Measurements from ENCODE around the gene WWOX. TPM values are rescaled to one million over a fixed set of nuclear protein-coding genes. Genes with fewer than 3 reads are reported as not detected.

Gene WWOX
- total RNA-seq, 1 experiment from 2014 or later: 28.3 TPM

- H2AFZ ChIP-seq (ENCODE audit: low read length): no peak overlapping the region
- no TSS peak for BruUV-seq (replicated peaks)
- TF ChIP-seq CTCF (conservative IDR thresholded peaks at IDR 0.05; ENCODE audit: low read depth, low read length): no peak
- no peak for TF ChIP-seq EZH2phosphoT487 (IDR thresholded peaks at IDR 0.05; ENCODE audit: borderline replicate concordance, low read length)
- no peak for TF ChIP-seq EZH2 (IDR thresholded peaks at IDR 0.05; ENCODE audit: low read length, unreplicated experiment)
- no peak overlapping the region for H3K9ac ChIP-seq (ENCODE audit: low read length)
- H4K20me1 ChIP-seq (ENCODE audit: low read length): no peaks in the 10 kb centered on the region
- CTCF ChIA-PET: no interaction called here
- H3K4me2 ChIP-seq (ENCODE audit: low read length): no peak overlapping the region
- no peaks in the 10 kb centered on the region for H3K9me2 ChIP-seq (replicated peaks; ENCODE audit: low read length)
- DNase-seq: no peak
- H3K4me1 ChIP-seq (ENCODE audit: insufficient read depth, low read length): no peaks in the 10 kb centered on the region
- intact Hi-C loops (cut with micrococcal nuclease): no loop called here
- H3K27ac ChIP-seq (ENCODE audit: low read length): no peak overlapping the region
- no peaks in the 10 kb centered on the region for H3F3A ChIP-seq (ENCODE audit: low read length, unreplicated experiment)
- H3K4me3 ChIP-seq (ENCODE audit: low read length): no peak overlapping the region
- POLR2A ChIA-PET (ENCODE audit: unreplicated experiment): no interaction called here
- no peak for ATAC-seq
- H3K79me2 ChIP-seq (ENCODE audit: low read length): no peaks in the 10 kb centered on the region
- no peaks in the 10 kb centered on the region for H3K9me3 ChIP-seq (ENCODE audit: low read length)
- H3K27me3 ChIP-seq (ENCODE audit: low read length): peaks cover 5% of the 10 kb centered on the region; the same call in 1 of the 2 replicates
- no peaks in the 10 kb centered on the region for H3K36me3 ChIP-seq (ENCODE audit: low read depth, low read length)
Observed at GRCh38 chr16:79165506-79165905, 1066.1 kb downstream of the WWOX start.

DNA sequence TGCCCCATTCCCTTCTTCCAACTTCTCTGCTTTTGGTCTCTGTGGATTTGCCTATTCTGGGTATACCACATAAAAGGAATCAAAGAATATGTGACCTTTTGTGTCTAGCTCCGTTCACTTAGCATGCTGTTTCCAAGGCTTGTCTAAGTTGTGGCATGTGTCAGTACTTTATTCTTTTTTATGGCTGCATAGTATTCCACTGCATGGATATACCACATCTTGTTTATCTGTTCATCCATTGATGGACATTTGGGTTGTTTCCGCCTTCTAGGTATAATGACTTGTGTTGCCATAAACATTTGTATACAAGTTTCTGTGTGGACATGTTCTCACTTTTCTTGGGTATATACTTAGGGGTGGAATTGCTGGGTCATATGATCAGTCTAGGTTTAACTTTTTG is 1068.4 kb downstream of the WWOX start:
- Histone ChIP-seq H3K4me3 (ENCODE audit: low read length) (no peak overlapping the region), H3K4me2 (ENCODE audit: low read length) (no peak overlapping the region), H3K9me3 (ENCODE audit: low read length) (no peaks in the 10 kb centered on the region), H4K20me1 (ENCODE audit: low read length) (no peaks in the 10 kb centered on the region), H3K36me3 (ENCODE audit: low read depth, low read length) (no peaks in the 10 kb centered on the region), H3K9me2 (replicated peaks; ENCODE audit: low read length) (no peaks in the 10 kb centered on the region), H2AFZ (ENCODE audit: low read length) (no peak overlapping the region), H3K9ac (ENCODE audit: low read length) (no peak overlapping the region), H3K79me2 (ENCODE audit: low read length) (no peaks in the 10 kb centered on the region), H3K27me3 (ENCODE audit: low read length) (peaks cover 5% of the 10 kb centered on the region; the same call in 1 of the 2 replicates), H3K27ac (ENCODE audit: low read length) (no peak overlapping the region), H3K4me1 (ENCODE audit: insufficient read depth, low read length) (no peaks in the 10 kb centered on the region), H3F3A (ENCODE audit: low read length, unreplicated experiment) (no peaks in the 10 kb centered on the region)
- ChIA-PET CTCF (no interaction called here), POLR2A (ENCODE audit: unreplicated experiment) (no interaction called here)
- TF ChIP-seq EZH2phosphoT487 (IDR thresholded peaks at IDR 0.05; ENCODE audit: borderline replicate concordance, low read length) (no peak), EZH2 (IDR thresholded peaks at IDR 0.05; ENCODE audit: low read length, unreplicated experiment) (no peak), CTCF (conservative IDR thresholded peaks at IDR 0.05; ENCODE audit: low read depth, low read length) (no peak)
- DNase-seq: no peak
- ATAC-seq: no peak
- intact Hi-C loops (cut with micrococcal nuclease): no loop called here
- no TSS peak for BruUV-seq (replicated peaks)

- Histone ChIP-seq H3K79me2 (ENCODE audit: low read length) (no peaks in the 10 kb centered on the region), H3K4me2 (ENCODE audit: low read length) (no peak overlapping the region), H4K20me1 (ENCODE audit: low read length) (no peaks in the 10 kb centered on the region), H3K9ac (ENCODE audit: low read length) (no peak overlapping the region), H3K4me3 (ENCODE audit: low read length) (no peak overlapping the region), H3K27ac (ENCODE audit: low read length) (no peak overlapping the region), H3F3A (ENCODE audit: low read length, unreplicated experiment) (no peaks in the 10 kb centered on the region), H2AFZ (ENCODE audit: low read length) (no peak overlapping the region), H3K9me3 (ENCODE audit: low read length) (no peaks in the 10 kb centered on the region), H3K27me3 (ENCODE audit: low read length) (0 out of 2 replicates have a peak, but pooled peaks cover 5% of the 10 kb centered on the region), H3K4me1 (ENCODE audit: insufficient read depth, low read length) (no peaks in the 10 kb centered on the region), H3K9me2 (replicated peaks; ENCODE audit: low read length) (no peaks in the 10 kb centered on the region), H3K36me3 (ENCODE audit: low read depth, low read length) (no peaks in the 10 kb centered on the region)
- POLR2A ChIA-PET (ENCODE audit: unreplicated experiment): no interaction called here
- CTCF ChIA-PET: no interaction called here
- TF ChIP-seq EZH2phosphoT487 (IDR thresholded peaks at IDR 0.05; ENCODE audit: borderline replicate concordance, low read length) (no peak), EZH2 (IDR thresholded peaks at IDR 0.05; ENCODE audit: low read length, unreplicated experiment) (no peak), CTCF (conservative IDR thresholded peaks at IDR 0.05; ENCODE audit: low read depth, low read length) (no peak)
- intact Hi-C loops (cut with micrococcal nuclease): no loop called here
- ATAC-seq (no peak), DNase-seq (no peak)
- no TSS peak for BruUV-seq (replicated peaks)
Observed at GRCh38 chr16:79168321-79168720, 1068.9 kb downstream of the WWOX start.
